HG02870 (cell line): ENCODE results near the gene PHTF1.
A peak's percentile ranks its signal among the peaks of the same experiment; 100 is the strongest.
"Not testable (repeated sequence)": the region's sequence is repeated elsewhere in the genome, so short reads cannot be mapped to it uniquely, and the experiment has no call there.

Source experiments
- ATAC-seq: cut with Tn5 transposase; IDR thresholded peaks from one replicate; pipeline ENCODE4 v1.9.1; 2021; ENCODE audit warnings: mild to moderate bottlenecking, moderate library complexity; ENCODE audit not compliant: unreplicated experiment

The PHTF1 gene

DNA sequence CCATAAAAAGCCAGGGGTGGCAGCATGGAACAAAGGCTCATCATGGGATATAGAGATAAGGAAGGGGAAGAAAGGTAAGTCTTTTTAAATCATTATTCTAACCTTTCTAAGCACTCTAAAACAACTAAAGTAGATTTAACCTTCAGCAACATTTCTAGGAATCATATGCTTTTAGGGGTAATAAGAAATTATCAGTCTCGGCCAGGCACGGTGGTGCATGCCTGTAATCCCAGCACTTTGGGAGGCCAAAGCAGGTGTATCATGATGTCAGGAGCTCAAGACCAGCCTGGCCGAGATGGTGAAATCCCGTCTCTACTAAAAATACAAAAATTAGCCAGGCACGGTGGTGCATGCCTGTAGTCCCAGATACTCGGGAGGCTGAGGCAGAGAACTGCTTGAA, 20.3 kb upstream of the PHTF1 start:
- ATAC-seq = no peak

- ATAC-seq = no peak
Measured at GRCh38 chr1:113777561-113777960, 18.3 kb upstream of the PHTF1 start.

DNA sequence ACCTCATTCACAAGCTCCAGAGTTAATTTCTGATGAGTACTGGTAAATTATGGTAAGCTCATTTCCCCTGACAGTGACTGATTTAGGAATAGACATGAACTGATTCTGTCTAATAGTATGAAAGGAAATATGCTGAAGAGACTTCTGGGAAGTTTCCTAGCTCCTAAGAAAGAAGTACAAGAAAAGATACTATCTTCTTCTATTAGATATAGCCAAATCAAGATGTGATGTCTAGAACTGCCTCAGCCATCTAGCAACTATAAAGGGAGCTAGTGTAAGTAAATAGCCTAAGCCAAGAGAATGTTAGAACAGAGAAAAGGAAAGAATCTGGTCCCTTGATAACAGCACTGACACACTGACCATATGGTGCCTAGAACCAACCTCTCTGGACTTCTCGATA, 10.7 kb upstream of the PHTF1 start:
- no peak for ATAC-seq

- no peak for ATAC-seq
Measured at GRCh38 chr1:113769601-113769970, 10.3 kb upstream of the PHTF1 start.

- ATAC-seq = no peak
Measured at GRCh38 chr1:113768916-113769600, 9.8 kb upstream of the PHTF1 start.

- ATAC-seq = no peak
Measured at GRCh38 chr1:113765306-113766230, 6.3 kb upstream of the PHTF1 start.

DNA sequence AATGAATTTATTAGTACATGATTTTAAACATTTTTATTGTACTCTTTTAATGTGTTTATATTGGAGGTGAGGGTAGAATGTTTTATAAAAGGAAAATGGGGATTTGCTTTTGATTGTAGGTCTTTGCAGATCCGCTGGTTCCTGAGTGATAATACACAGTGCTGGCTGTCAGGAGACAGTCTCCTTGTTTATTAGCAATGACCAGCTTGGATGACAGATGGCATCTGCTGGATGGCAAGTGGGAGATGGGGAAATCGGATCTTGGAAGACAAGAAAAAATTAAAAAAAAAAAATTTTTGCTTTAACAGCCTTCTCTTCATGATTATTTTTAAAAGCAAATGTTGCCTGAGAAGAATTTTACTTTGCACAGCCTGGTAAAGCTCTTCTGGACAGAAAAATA, 4.4 kb upstream of the PHTF1 start:
- ATAC-seq = no peak

DNA sequence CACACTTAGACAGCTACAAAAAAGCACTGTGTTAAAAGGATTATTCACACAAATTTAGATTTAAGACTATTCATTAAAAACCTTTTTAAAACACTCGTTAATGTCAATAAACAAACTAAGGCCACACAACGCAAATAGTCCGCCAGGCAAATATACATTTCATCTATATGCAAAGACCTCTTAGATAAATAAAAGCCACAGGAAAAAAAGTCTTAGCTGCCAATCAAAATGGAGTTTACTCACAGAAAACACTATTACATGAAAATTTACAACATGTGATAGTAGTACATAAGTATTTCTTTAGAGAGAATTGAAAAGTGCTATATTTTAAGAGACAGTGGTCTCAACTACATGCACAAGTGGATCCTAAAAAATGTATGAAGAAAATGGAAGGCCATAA, 2.7 kb upstream of the PHTF1 start:
- ATAC-seq = no peak

DNA sequence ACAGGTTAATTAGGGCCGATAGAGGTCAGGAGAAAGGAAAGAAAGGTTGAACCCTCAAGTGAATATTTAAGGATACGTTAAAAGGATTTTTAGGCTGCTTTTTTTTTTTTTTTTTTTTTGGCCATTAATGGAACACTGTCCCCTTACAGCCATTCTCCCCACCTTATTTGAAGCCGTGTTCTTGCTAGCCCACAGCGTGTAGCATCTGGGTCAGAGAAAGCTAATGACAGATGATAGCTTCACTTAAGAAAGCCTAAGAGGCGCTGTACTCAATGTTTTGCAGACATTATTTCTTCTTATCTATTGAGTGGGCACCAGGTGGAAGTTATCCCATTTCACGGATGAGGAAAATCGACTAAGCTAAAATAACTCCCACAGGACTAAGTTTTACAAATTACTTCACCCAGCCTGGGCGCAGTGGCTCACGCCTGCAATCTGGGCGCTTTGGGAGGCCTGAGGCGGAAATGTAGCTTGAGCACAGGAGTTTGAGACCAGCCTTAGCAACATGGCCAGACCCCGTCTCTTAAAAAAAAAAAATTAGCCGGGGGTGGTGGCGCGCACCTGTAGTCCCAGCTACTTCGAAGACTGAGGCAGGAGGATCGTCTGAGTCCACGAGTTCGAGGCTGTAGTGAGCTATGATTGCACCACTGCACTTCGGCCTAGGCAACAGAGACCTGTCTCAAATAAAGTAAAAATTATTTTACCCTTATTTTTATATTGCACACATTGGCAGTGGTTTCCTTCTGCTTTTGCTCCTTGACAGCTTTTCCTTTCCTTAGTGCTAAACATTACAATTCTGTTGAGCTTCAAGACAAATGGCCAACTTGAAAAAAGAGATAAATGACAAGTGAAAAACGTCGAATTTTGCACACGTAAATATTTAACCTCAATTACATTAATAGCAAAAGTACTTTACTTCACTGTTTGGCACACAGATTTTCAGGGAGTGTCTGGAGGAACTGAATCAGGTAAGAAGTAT, 1.1 kb upstream of the PHTF1 start:
- no peak for ATAC-seq

GRCh38 chr1:113758631-113759332, 504 bp downstream of the PHTF1 start:
- peak; percentile 55 for ATAC-seq

DNA sequence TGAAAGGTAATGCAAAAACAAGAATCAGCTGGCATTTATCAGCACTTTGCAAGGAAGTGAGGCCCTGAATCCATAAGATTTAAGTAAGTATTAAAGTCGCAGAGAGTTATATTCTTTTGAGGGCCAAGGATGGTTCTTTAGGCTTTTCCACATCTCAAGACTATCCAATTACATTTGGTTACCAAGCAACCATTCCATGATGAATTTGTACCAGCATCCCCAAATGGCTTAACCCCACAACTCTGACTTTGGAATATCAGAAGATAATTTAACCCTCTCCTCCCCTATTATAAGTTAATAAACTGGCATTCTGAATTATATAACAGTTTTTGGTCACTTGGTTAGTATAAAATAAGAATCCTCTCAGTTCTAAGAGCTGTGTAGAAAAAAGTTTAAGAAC, 2.8 kb downstream of the PHTF1 start:
- ATAC-seq = no peak

DNA sequence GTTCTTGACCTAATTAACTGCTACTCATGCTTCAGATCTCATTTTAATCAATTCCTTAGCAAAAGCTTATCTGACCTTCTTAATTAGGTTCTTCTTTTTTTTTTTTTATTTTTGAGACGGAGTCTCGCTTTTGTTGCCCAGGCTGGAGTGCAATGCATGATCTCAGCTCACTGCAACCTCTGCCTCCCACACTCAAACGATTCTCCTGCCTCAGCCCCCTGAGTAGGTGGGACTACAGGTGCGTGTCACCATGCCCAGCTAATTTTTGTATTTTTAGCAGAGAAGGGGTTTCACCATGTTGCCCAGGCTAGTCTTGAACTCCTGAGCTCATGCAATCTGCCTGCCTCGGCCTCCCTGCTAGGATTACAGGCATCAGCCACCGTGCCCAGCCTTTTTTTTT, 6.0 kb downstream of the PHTF1 start:
- not testable (repeated sequence) for ATAC-seq

- no peak for ATAC-seq
Measured at GRCh38 chr1:113751516-113751915, 7.8 kb downstream of the PHTF1 start.

- no peak for ATAC-seq
Measured at GRCh38 chr1:113751114-113751513, 8.2 kb downstream of the PHTF1 start.

DNA sequence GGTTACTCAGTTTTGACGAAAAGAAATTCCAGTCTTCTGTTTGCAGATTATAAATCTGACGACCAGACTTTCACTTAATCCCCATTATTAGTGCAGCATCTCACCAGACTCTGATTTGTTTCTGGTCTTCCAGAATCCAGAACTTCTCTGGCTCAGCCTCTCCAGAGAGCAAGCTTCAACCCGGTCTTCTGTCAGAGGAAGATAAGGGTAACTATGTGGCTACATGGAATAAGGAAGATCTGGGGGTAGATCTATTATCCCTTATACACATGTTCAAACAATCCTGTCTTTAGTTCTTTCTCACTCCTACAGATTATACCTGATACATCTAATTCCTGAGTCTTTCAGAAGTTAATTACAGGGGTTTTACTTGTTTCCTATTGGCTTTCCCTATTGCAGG, 9.9 kb downstream of the PHTF1 start:
- no peak for ATAC-seq

GRCh38 chr1:113747376-113747775, 11.9 kb downstream of the PHTF1 start:
- ATAC-seq = no peak

GRCh38 chr1:113745425-113745824, 13.9 kb downstream of the PHTF1 start:
- ATAC-seq = no peak

DNA sequence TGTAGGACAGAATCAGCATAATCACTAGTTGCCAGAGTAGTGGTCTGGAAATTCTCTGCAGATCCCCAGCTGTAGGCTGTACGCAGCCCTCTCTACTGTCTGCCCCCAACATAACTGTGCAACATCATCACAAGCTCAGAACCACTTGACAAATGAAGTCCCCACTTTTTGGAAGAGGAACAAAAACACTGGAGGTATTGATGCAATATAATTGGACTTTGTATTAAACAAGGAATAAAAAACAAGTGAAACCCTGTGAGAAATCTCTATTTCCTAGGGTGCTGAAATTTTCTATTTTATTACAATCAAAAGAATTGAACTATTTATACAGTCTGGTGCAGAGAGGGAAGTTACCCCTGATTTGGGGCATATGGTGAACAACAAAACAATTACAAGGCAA, 15.2 kb downstream of the PHTF1 start:
- ATAC-seq = no peak

DNA sequence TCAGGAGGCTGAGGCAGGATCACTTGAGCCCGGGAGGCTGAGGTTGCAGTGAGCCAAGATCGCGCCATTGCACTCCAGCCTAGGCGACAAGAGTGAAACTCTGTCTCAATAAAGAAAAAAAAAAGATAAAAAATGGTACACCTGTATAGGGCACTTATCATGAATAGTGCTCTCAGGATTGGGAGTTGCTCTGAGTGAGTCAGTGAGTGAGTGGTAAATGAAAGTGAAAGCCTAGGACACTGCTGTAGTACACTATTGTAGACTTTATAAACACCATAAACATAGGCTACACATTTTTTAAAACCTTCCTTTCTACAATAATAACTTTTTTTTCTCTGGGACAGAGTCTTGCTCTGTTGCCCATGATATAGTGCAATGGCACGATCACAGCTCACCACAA, 16.8 kb downstream of the PHTF1 start:
- no peak for ATAC-seq

GRCh38 chr1:113734357-113735055, 24.8 kb downstream of the PHTF1 start:
- no peak for ATAC-seq
